ENCODE results near the gene PKD1.

The PKD1 gene

GRCh38 chr16:2061023-2061422 is 74.7 kb downstream of the PKD1 start:
- Histone ChIP-seq H3K9me3 (ENCODE audit: control insufficient read depth, low read length) (no peaks in the 10 kb centered on the region), H2AFZ (ENCODE audit: low read depth, low read length) (no peak overlapping the region), H3K36me3 (ENCODE audit: control insufficient read depth in 1 of 2, insufficient read depth in 2 of 2, low read depth in 1 of 2, low read length in 2 of 2) (peaks cover 69 to 85% of the 10 kb centered on the region in 2 experiments), H2BK5ac (ENCODE audit: low read depth, low read length, poor library complexity, severe bottlenecking) (no peak overlapping the region), H3K18ac (ENCODE audit: low read depth in 1 of 2, low read length in 2 of 2) (no peak overlapping the region), H3K27me3 (ENCODE audit: control insufficient read depth in 1 of 2, insufficient read depth in 1 of 2, low read length in 2 of 2) (no peaks in the 10 kb centered on the region), H4K91ac (ENCODE audit: low read length) (no peak overlapping the region), H3K79me1 (replicated peaks; ENCODE audit: low read length, poor library complexity, severe bottlenecking) (peaks cover 19% of the 10 kb centered on the region), H4K8ac (ENCODE audit: low read length) (no peak overlapping the region), H3K4me1 (ENCODE audit: control insufficient read depth, insufficient read depth, low read depth, low read length) (peaks cover 28% of the 10 kb centered on the region), H3K23ac (ENCODE audit: low read length in 2 of 2) (no peak overlapping the region), H3K9ac (ENCODE audit: low read length) (no peak overlapping the region), H3K4me3 (ENCODE audit: insufficient read depth in 1 of 2, low read depth in 1 of 2, low read length in 2 of 2) (no peak overlapping the region), H2BK12ac (ENCODE audit: low read length in 2 of 2) (no peak overlapping the region), H2BK120ac (ENCODE audit: low read depth, low read length) (no peak overlapping the region), H3K27ac (ENCODE audit: low read length, poor library complexity, severe bottlenecking) (no peak overlapping the region), H2BK15ac (ENCODE audit: low read depth, poor library complexity, severe bottlenecking) (no peak overlapping the region), H2AK5ac (ENCODE audit: low read length, severe bottlenecking) (no peak overlapping the region), H3K4me2 (ENCODE audit: low read length, poor library complexity, severe bottlenecking) (no peak overlapping the region), H3K4ac (ENCODE audit: low read depth in 1 of 2, low read length in 2 of 2) (no peak overlapping the region), H3K14ac (ENCODE audit: low read length in 2 of 2) (no peak overlapping the region)
- DNase-seq: no peak
- WGBS: 96% methylated on average over 18 of the region's 18 CpGs

- H3K27me3 ChIP-seq (ENCODE audit: control insufficient read depth in 1 of 2, insufficient read depth in 1 of 2, low read length in 2 of 2): no peaks in the 10 kb centered on the region
- no peak overlapping the region for H3K27ac ChIP-seq (ENCODE audit: low read length, poor library complexity, severe bottlenecking)
- no peak overlapping the region for H4K91ac ChIP-seq (ENCODE audit: low read length)
- H2BK5ac ChIP-seq (ENCODE audit: low read depth, low read length, poor library complexity, severe bottlenecking): no peak overlapping the region
- H4K8ac ChIP-seq (ENCODE audit: low read length): no peak overlapping the region
- H3K23ac ChIP-seq (ENCODE audit: low read length in 2 of 2): no peak overlapping the region
- H3K4me3 ChIP-seq (ENCODE audit: insufficient read depth in 1 of 2, low read depth in 1 of 2, low read length in 2 of 2): no peak overlapping the region
- no peak overlapping the region for H2BK12ac ChIP-seq (ENCODE audit: low read length in 2 of 2)
- H3K14ac ChIP-seq (ENCODE audit: low read length in 2 of 2): no peak overlapping the region
- H3K4me1 ChIP-seq (ENCODE audit: control insufficient read depth, insufficient read depth, low read depth, low read length): peaks cover 26% of the 10 kb centered on the region
- WGBS: 93% methylated on average over 17 of the region's 17 CpGs
- H3K4ac ChIP-seq (ENCODE audit: low read depth in 1 of 2, low read length in 2 of 2): no peak overlapping the region
- H3K9me3 ChIP-seq (ENCODE audit: control insufficient read depth, low read length): no peaks in the 10 kb centered on the region
- no peak for DNase-seq
- no peak overlapping the region for H3K9ac ChIP-seq (ENCODE audit: low read length)
- H2AFZ ChIP-seq (ENCODE audit: low read depth, low read length): no peak overlapping the region
- no peak overlapping the region for H3K18ac ChIP-seq (ENCODE audit: low read depth in 1 of 2, low read length in 2 of 2)
- H2BK120ac ChIP-seq (ENCODE audit: low read depth, low read length): no peak overlapping the region
- H2AK5ac ChIP-seq (ENCODE audit: low read length, severe bottlenecking): no peak overlapping the region
- no peak overlapping the region for H3K4me2 ChIP-seq (ENCODE audit: low read length, poor library complexity, severe bottlenecking)
- H3K79me1 ChIP-seq (replicated peaks; ENCODE audit: low read length, poor library complexity, severe bottlenecking): peaks cover 18% of the 10 kb centered on the region
- H3K36me3 ChIP-seq (ENCODE audit: control insufficient read depth in 1 of 2, insufficient read depth in 2 of 2, low read depth in 1 of 2, low read length in 2 of 2): peaks cover 63 to 80% of the 10 kb centered on the region in 2 experiments
- H2BK15ac ChIP-seq (ENCODE audit: low read depth, poor library complexity, severe bottlenecking): no peak overlapping the region
Measured at GRCh38 chr16:2060346-2060745, 75.4 kb downstream of the PKD1 start.

- 96% methylated on average over 10 of the region's 10 CpGs for WGBS
- no peak overlapping the region for H2AK5ac ChIP-seq (ENCODE audit: low read length, severe bottlenecking)
- no peak overlapping the region for H3K14ac ChIP-seq (ENCODE audit: low read length in 2 of 2)
Measured at GRCh38 chr16:2058872-2059271, 76.8 kb downstream of the PKD1 start.

GRCh38 chr16:2058420-2058819 is 77.3 kb downstream of the PKD1 start:
- Histone ChIP-seq H3K4ac (ENCODE audit: low read depth in 1 of 2, low read length in 2 of 2) (no peak overlapping the region), H3K4me3 (ENCODE audit: insufficient read depth in 1 of 2, low read depth in 1 of 2, low read length in 2 of 2) (no peak overlapping the region)

More at GRCh38 chr16:2058872-2059271, 76.8 kb downstream of the PKD1 start:
- Histone ChIP-seq H3K36me3 (ENCODE audit: control insufficient read depth in 1 of 2, insufficient read depth in 2 of 2, low read depth in 1 of 2, low read length in 2 of 2) (peaks cover 66 to 84% of the 10 kb centered on the region in 2 experiments), H3K27ac (ENCODE audit: low read length, poor library complexity, severe bottlenecking) (no peak overlapping the region), H2BK15ac (ENCODE audit: low read depth, poor library complexity, severe bottlenecking) (no peak overlapping the region), H3K4ac (ENCODE audit: low read depth in 1 of 2, low read length in 2 of 2) (no peak overlapping the region), H3K4me3 (ENCODE audit: insufficient read depth in 1 of 2, low read depth in 1 of 2, low read length in 2 of 2) (no peak overlapping the region), H2AFZ (ENCODE audit: low read depth, low read length) (no peak overlapping the region), H2BK12ac (ENCODE audit: low read length in 2 of 2) (no peak overlapping the region), H4K91ac (ENCODE audit: low read length) (no peak overlapping the region), H2BK5ac (ENCODE audit: low read depth, low read length, poor library complexity, severe bottlenecking) (no peak overlapping the region), H3K9me3 (ENCODE audit: control insufficient read depth, low read length) (no peaks in the 10 kb centered on the region), H2BK120ac (ENCODE audit: low read depth, low read length) (no peak overlapping the region), H3K23ac (ENCODE audit: low read length in 2 of 2) (no peak overlapping the region), H3K4me1 (ENCODE audit: control insufficient read depth, insufficient read depth, low read depth, low read length) (peaks cover 36% of the 10 kb centered on the region), H3K79me1 (replicated peaks; ENCODE audit: low read length, poor library complexity, severe bottlenecking) (peaks cover 21% of the 10 kb centered on the region), H3K9ac (ENCODE audit: low read length) (no peak overlapping the region), H3K18ac (ENCODE audit: low read depth in 1 of 2, low read length in 2 of 2) (no peak overlapping the region), H3K4me2 (ENCODE audit: low read length, poor library complexity, severe bottlenecking) (no peak overlapping the region), H4K8ac (ENCODE audit: low read length) (no peak overlapping the region), H3K27me3 (ENCODE audit: control insufficient read depth in 1 of 2, insufficient read depth in 1 of 2, low read length in 2 of 2) (no peaks in the 10 kb centered on the region)
- no peak for DNase-seq

More at GRCh38 chr16:2058420-2058819, 77.3 kb downstream of the PKD1 start:
- Histone ChIP-seq H2BK120ac (ENCODE audit: low read depth, low read length) (no peak overlapping the region), H3K27me3 (ENCODE audit: control insufficient read depth in 1 of 2, insufficient read depth in 1 of 2, low read length in 2 of 2) (no peaks in the 10 kb centered on the region), H3K14ac (ENCODE audit: low read length in 2 of 2) (no peak overlapping the region), H3K27ac (ENCODE audit: low read length, poor library complexity, severe bottlenecking) (no peak overlapping the region), H3K36me3 (ENCODE audit: control insufficient read depth in 1 of 2, insufficient read depth in 2 of 2, low read depth in 1 of 2, low read length in 2 of 2) (peaks cover 66 to 84% of the 10 kb centered on the region in 2 experiments), H3K18ac (ENCODE audit: low read depth in 1 of 2, low read length in 2 of 2) (no peak overlapping the region), H3K4me2 (ENCODE audit: low read length, poor library complexity, severe bottlenecking) (no peak overlapping the region), H3K9me3 (ENCODE audit: control insufficient read depth, low read length) (no peaks in the 10 kb centered on the region), H2AK5ac (ENCODE audit: low read length, severe bottlenecking) (no peak overlapping the region), H2BK12ac (ENCODE audit: low read length in 2 of 2) (no peak overlapping the region), H3K23ac (ENCODE audit: low read length in 2 of 2) (no peak overlapping the region), H2BK5ac (ENCODE audit: low read depth, low read length, poor library complexity, severe bottlenecking) (no peak overlapping the region), H2BK15ac (ENCODE audit: low read depth, poor library complexity, severe bottlenecking) (no peak overlapping the region), H3K9ac (ENCODE audit: low read length) (no peak overlapping the region), H4K91ac (ENCODE audit: low read length) (no peak overlapping the region), H3K4me1 (ENCODE audit: control insufficient read depth, insufficient read depth, low read depth, low read length) (peaks cover 39% of the 10 kb centered on the region), H4K8ac (ENCODE audit: low read length) (no peak overlapping the region), H2AFZ (ENCODE audit: low read depth, low read length) (no peak overlapping the region), H3K79me1 (replicated peaks; ENCODE audit: low read length, poor library complexity, severe bottlenecking) (peaks cover 21% of the 10 kb centered on the region)
- WGBS: 96% methylated on average over 13 of the region's 13 CpGs
- DNase-seq: no peak

All from mesenchymal stem cell (in vitro differentiated cells and primary cell).